ENCODE results near the gene RNU5B-1.
"Not testable (repeated sequence)": the region's sequence is repeated elsewhere in the genome, so short reads cannot be mapped to it uniquely, and the experiment has no call there.

Gene RNU5B-1

GRCh38 chr15:65344914-65345275 is 40.4 kb downstream of the RNU5B-1 start:
- DNase-seq = no peak

GRCh38 chr15:65346856-65347598 is 42.5 kb downstream of the RNU5B-1 start:
- no peak for DNase-seq

DNA sequence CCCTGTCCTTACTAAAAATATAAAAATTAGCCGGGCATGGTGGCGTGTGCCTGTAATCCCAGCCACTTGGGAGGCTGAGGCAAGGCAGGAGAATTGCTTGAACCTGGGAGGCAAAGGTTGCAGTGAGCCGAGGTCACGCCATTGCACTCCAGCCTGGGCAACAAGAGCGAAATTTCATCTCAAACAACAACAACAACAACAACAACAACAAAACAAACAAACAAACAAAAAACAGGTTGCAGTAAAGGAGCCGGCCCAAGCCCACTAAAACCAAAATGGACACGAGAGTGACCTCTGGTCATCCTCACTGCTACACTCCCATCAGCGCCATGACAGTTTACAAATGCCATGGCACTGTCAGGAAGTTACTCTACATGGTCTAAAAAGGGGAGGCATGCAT is 43.3 kb downstream of the RNU5B-1 start:
- not testable (repeated sequence) for DNase-seq

- DNase-seq = no peak
These were observed 44.9 kb downstream of the RNU5B-1 start for GRCh38 chr15:65349338-65349737.

DNA sequence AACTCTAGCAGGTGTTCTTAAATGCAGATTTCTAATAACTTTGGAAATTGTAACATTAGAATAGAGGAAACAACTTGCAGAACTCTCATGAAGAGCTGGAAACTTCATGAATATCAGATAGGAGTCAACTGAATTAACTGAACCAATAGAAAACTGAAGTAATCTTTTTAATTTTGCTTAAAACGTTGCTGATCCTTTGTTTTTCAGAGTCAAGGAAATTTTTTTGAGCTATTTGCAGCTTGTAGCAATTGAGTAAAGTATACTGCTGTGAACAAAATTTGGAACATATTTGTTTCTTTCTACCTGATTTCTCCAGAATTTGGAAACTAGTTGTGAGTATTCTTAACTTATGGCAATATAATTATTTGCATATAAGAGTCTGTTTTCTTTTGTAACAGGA is 47.5 kb downstream of the RNU5B-1 start:
- DNase-seq = not testable (repeated sequence)

All from effector CD8-positive, alpha-beta T cell (primary cell).